ELR (cell line): ENCODE measurements around the gene MEOX1.
"Not testable (repeated sequence)": the region's sequence is repeated elsewhere in the genome, so short reads cannot be mapped to it uniquely, and the experiment has no call there.

Experiments
- DNase-seq: peaks from one replicate; pipeline ENCODE4 v3.0.0-alpha.2; 2015; ENCODE audit warnings: low read depth

Gene MEOX1

DNA sequence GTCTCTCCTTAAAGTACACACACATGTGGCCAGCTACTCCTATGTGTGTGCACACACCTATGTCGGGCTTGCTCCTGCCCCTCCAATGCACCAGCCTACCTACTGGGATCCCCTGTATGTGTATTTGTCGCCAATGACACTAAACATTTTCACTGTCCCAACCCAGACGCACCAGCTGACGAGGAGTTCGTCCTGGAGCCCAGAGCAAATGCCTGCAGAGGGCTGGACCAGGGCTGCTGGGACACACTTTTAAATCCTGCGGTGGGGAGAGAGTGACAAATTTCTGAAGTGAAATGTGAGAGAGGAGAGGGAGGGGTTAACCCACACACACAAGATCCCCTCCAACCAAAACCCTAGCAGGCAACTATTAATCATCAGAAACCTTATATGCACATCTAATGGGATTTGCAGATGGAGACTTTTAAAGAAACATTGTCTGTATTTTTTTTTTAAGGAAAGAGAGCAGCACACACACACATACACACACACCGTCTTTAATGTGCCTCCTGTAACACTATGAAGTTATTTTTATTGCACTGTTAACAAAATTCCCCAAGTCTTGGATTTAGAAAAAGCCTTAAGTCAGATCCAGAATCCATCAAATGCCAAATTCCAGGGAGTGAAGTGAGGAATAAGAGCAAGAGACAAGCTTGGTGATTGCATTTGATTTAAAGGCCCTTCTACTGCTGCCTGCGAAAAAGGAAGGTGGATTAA is at the start of gene MEOX1:
Gene MEOX1 (minus strand): TSS at position 224 of the 714 bp plus-strand sequence. CDS start 388 bp downstream, outside the sequence.
- peak; percentile 81 for DNase-seq

GRCh38 chr17:43710101-43710500 is 48.4 kb upstream of the MEOX1 start:
- DNase-seq: no peak

GRCh38 chr17:43709210-43709609 is 47.5 kb upstream of the MEOX1 start:
- DNase-seq: no peak

DNA sequence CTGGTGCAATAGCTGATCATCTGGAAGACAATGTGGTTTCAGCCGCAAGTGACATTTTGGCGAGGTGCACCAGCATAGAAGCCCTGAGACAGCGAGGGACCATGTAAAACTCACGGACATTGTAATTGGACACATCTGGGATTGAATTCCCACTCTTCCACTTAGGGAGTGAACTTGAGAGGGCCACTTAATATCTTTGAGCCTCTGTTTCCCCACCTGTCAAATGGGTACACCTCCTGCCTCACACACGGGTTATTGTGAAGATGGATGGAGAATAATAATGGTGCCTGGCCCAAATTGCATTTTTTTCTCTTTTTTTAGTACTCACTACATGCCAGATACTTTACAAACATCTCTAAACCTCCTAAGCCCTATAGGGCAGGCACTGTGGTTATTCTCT is 45.5 kb upstream of the MEOX1 start:
- no peak for DNase-seq

GRCh38 chr17:43706235-43706634 is 44.5 kb upstream of the MEOX1 start:
- no peak for DNase-seq

DNA sequence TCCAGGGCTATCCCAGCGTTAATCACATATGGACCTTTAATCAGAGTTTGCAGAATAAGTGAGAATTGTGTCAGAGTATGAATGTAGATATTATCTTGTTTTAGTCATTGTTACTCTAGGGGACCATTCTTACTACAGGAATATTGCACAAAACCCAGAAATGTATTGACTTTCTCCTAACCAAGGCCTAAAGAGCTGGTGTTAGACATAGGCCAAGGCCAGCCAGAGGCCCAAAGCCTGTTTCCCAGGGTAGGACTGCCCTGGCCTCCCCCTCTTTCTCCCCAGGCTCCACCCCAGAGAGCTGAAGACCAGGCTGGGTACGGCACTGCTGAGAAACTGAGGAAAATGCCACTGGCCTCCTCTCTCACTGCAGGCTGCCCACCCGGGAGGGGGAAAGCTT is 41.9 kb upstream of the MEOX1 start:
- no peak for DNase-seq

- DNase-seq: peak; percentile 58
Observed at GRCh38 chr17:43702637-43703036, 40.9 kb upstream of the MEOX1 start.

DNA sequence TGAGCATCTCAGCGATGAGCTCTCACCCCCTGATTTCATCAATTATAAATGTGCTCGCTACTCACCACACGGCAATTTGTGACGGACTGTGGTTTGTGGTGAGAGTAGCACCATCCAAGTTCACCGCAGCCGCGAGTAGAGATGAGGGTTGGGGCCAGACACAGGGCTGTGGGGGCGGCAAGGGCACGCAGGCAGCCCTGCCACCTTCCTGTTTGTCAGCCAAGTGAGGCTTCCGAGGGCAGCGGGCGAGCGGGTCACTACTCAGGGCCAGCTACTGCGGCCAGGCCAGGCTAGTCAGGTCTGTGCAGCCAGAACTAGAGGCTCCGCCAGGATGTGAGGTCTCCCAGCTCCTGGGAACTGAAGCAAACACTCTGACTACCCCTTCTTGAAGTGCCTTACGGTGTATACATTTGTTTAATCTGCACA is 39.6 kb upstream of the MEOX1 start:
- peak; percentile 97 for DNase-seq

GRCh38 chr17:43699438-43699756 is 37.7 kb upstream of the MEOX1 start:
- no peak for DNase-seq

GRCh38 chr17:43698678-43699437 is 37.1 kb upstream of the MEOX1 start:
- peak; percentile 34 for DNase-seq

DNA sequence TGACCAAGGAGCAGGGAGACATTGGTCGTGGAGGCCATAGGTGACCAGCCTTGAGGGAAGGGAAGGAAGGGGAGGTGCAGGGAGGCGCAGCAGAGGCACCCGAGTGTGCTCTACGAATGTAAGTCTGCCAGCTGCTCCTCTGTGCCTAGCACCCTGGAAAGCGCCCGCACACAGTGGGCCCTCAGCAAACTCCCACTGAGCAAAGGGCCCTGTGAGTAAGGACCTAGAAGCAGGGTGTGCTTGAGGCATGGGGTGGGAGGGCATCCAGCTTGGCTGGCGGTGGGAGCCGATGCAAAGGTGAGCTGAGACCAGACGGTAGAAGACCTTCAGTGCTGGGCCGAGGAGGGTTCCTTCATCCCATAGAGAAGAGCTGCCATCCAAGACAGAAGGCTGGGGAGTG is 36.2 kb upstream of the MEOX1 start:
- DNase-seq: no peak

GRCh38 chr17:43696891-43697290 is 35.2 kb upstream of the MEOX1 start:
- DNase-seq: no peak

- no peak for DNase-seq
Observed at GRCh38 chr17:43695970-43696865, 34.5 kb upstream of the MEOX1 start.

- DNase-seq: peak; percentile 89
Observed at GRCh38 chr17:43694081-43694870, 32.6 kb upstream of the MEOX1 start.

DNA sequence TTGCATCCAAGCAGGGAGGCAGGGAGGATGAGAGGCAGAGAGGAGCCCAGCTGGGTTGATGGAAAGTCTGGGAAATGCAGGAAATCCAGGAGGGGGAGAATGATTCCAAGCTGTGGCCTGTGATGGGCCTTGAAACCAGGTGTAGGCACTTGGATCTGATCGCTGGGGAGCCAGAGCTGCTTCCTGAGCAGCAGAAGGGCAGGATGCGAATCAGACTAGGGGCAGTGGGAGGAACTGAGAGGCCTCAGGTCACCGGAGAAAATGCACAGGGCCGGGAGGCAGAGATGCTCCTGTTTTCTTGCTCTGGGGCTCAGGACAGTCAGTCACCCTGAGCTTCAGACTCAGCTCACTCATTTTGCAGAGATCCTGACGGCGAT is 29.6 kb upstream of the MEOX1 start:
- peak; percentile 24 for DNase-seq

DNA sequence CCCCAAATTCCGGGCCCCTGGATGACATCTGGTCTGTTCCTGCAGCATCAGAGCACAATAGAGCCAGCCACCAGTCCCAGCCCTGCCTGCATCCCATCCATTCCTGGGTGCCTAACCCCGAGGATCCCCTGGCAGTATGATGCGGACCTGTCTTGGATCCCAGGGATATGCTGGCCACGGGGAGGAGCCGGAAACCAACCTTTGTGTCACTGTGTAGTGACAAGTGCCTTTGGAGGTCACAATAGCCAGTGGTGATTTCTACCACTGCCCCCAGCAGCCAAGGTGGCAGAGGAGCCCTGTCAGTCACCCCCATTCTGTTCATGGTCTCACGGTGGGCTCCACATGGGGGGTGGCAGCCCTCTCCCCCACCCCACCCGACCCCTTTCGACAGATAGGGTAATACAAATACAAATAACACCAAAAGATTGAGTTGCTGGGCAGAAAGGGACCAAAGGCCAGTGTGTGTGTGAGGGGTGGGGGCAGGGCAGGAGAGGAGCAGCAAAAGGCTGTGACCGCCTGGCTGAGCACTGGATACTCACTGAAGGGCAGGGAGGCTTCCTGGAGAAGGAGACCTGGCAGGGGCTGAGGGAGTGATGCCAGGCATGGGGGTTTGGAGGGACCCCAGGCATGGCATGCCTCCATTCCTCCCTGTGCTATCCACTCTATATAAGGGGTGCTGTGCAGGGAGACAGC is 29.0 kb upstream of the MEOX1 start:
- DNase-seq: no peak

DNA sequence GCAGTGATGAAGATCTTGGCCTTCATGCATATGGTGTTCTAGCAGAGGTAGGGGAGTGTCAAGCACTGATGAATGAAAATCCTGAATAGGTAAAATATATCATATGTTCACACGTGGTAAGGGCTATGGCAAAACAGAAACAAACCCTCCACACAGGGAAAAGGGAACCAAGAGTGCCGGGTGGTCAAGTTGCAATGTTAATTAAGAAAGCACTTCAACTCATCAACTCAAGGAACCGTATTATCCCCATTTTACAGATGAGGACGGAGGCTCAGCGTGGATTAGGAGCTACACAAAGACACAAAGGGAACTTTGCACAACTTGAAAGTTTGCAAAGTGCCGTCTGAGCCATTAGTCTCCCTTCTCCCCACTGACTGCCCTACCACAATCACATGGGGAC is 28.1 kb upstream of the MEOX1 start:
- DNase-seq: no peak

DNA sequence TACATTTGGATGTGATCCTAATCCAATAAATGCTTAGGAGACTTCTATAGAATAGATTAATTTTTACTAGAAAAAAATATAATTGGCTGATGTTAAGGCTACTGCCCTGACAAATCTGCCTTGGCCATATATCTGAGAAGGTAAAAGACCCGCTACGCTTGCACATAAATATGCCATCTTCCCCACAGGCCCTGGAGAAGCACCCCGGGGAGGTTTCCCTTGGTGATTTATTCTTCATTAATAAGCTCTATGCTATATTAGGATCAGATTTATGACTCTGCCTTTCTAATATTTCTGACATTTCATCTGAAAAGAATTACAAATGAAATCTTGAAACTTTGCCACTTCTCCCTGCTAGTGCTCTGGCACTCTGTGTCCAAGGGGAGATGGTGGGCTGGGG is 27.4 kb upstream of the MEOX1 start:
- no peak for DNase-seq

GRCh38 chr17:43686957-43687356 is 25.2 kb upstream of the MEOX1 start:
- not testable (repeated sequence) for DNase-seq

DNA sequence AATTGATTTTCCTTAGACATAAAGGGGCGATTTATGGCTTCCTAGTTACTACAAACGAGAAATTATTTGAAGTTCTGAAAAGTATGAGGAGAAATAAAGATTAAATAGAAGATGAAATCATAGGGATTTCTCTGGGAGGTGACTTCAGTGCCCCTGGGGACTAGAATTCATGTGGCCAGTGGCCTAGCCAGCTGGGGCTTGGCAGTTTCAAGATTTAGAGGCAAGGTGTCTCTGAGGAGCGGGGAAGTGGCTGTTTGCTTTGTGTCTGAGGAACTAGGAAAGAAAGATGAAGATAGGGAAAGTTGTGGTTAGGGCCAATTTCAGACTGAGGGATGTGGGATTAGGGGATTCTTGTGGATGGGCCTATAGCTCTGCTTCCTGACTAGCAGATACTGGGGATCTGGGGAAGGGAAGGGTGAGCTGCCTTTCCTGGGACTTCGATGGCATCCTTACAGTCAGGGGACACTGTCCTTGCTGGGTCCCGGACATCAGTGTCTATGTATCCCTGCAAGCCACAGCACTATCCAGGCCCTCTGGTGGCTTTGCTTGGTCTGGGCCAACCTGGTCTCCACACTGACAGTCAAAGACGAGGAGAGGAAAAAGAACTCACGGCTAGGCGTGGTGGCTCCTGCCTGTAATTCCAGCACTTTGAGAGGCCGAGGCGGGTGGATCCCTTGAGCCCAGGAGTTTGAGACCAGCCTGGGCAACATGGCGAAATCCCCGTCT is 22.4 kb upstream of the MEOX1 start:
- no peak for DNase-seq

DNA sequence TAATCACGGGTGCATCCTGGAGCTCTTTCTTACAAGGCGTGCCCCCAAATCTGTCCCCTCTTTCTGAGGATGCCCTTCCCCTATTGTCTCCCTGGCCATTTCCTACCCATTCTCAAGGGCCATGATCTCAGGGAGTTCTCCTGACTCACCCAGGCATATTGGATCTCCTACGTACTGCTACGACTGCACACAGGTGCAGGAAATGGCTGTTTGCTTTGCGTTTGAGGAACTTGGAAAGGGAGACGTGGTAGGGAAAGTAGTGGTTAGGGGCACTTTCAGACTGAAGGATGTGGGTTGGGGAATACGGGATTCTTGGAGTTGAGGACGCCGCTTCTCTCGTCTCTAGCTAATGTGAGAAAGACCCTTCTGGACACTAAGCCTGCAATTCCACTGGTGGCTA is 18.7 kb upstream of the MEOX1 start:
- DNase-seq: no peak
